ENCODE measurements around the gene DDC.

DNA sequence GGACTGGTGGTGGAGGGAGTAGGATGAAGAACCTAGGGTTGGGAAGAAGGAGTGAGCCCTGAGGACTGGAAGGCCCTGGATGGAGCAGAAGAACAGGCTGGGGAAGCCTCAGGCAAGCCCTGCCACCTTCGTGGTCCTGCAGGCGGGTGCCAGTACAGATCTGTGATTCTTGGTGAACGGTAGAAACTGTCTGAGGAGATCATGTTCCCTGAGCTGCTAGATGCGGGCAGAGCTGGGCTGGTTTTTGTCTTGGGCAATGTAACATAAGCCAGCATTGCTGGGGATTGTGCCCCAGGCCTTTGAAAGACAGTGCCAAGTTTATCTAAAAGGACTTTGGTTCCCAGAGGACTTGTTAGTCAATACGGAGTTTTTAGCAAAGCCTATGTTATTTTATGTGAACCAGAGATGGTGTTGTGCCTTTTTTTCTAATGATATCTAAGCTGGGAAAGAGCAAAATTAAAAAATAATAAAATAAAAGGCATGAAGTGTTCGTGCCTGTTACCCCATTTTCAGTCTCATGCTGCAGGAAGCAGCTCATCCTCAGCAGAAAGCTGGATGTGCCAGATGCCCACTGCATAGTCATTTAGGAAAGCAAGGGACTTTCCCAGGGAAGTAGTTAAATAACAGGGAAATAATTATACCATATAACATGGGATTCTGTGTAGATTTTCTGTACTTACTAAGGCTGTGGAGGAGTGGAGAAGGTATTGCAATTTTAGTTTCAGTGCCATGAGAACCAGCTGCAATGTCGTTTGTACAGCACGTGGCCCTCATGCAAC is 90.6 kb downstream of the DDC start:
- TF ChIP-seq, protein P1, sequence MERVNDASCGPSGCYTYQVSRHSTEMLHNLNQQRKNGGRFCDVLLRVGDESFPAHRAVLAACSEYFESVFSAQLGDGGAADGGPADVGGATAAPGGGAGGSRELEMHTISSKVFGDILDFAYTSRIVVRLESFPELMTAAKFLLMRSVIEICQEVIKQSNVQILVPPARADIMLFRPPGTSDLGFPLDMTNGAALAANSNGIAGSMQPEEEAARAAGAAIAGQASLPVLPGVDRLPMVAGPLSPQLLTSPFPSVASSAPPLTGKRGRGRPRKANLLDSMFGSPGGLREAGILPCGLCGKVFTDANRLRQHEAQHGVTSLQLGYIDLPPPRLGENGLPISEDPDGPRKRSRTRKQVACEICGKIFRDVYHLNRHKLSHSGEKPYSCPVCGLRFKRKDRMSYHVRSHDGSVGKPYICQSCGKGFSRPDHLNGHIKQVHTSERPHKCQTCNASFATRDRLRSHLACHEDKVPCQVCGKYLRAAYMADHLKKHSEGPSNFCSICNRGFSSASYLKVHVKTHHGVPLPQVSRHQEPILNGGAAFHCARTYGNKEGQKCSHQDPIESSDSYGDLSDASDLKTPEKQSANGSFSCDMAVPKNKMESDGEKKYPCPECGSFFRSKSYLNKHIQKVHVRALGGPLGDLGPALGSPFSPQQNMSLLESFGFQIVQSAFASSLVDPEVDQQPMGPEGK (CRISPR knock-in tag; IDR thresholded peaks at IDR 0.05; ENCODE audit: borderline replicate concordance): no peak
- TF ChIP-seq RARB (CRISPR knock-in tag; IDR thresholded peaks at IDR 0.05): no peak
- no peak for TF ChIP-seq ZNF565 (CRISPR knock-in tag; conservative IDR thresholded peaks at IDR 0.05; ENCODE audit: low read depth)
- no peak for TF ChIP-seq BACH2 (CRISPR knock-in tag; IDR thresholded peaks at IDR 0.05; ENCODE audit: borderline replicate concordance)
- no peak for TF ChIP-seq OSR1 (CRISPR knock-in tag; IDR thresholded peaks at IDR 0.05)
- TF ChIP-seq, protein P2, sequence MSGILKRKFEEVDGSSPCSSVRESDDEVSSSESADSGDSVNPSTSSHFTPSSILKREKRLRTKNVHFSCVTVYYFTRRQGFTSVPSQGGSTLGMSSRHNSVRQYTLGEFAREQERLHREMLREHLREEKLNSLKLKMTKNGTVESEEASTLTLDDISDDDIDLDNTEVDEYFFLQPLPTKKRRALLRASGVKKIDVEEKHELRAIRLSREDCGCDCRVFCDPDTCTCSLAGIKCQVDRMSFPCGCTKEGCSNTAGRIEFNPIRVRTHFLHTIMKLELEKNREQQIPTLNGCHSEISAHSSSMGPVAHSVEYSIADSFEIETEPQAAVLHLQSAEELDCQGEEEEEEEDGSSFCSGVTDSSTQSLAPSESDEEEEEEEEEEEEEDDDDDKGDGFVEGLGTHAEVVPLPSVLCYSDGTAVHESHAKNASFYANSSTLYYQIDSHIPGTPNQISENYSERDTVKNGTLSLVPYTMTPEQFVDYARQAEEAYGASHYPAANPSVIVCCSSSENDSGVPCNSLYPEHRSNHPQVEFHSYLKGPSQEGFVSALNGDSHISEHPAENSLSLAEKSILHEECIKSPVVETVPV (CRISPR knock-in tag; IDR thresholded peaks at IDR 0.05): no peak
- TF ChIP-seq, protein P3, sequence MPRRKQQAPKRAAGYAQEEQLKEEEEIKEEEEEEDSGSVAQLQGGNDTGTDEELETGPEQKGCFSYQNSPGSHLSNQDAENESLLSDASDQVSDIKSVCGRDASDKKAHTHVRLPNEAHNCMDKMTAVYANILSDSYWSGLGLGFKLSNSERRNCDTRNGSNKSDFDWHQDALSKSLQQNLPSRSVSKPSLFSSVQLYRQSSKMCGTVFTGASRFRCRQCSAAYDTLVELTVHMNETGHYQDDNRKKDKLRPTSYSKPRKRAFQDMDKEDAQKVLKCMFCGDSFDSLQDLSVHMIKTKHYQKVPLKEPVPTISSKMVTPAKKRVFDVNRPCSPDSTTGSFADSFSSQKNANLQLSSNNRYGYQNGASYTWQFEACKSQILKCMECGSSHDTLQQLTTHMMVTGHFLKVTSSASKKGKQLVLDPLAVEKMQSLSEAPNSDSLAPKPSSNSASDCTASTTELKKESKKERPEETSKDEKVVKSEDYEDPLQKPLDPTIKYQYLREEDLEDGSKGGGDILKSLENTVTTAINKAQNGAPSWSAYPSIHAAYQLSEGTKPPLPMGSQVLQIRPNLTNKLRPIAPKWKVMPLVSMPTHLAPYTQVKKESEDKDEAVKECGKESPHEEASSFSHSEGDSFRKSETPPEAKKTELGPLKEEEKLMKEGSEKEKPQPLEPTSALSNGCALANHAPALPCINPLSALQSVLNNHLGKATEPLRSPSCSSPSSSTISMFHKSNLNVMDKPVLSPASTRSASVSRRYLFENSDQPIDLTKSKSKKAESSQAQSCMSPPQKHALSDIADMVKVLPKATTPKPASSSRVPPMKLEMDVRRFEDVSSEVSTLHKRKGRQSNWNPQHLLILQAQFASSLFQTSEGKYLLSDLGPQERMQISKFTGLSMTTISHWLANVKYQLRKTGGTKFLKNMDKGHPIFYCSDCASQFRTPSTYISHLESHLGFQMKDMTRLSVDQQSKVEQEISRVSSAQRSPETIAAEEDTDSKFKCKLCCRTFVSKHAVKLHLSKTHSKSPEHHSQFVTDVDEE (CRISPR knock-in tag; IDR thresholded peaks at IDR 0.05): no peak
- TF ChIP-seq, protein P4, sequence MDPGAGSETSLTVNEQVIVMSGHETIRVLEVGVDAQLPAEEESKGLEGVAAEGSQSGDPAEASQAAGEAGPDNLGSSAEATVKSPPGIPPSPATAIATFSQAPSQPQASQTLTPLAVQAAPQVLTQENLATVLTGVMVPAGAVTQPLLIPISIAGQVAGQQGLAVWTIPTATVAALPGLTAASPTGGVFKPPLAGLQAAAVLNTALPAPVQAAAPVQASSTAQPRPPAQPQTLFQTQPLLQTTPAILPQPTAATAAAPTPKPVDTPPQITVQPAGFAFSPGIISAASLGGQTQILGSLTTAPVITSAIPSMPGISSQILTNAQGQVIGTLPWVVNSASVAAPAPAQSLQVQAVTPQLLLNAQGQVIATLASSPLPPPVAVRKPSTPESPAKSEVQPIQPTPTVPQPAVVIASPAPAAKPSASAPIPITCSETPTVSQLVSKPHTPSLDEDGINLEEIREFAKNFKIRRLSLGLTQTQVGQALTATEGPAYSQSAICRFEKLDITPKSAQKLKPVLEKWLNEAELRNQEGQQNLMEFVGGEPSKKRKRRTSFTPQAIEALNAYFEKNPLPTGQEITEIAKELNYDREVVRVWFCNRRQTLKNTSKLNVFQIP (CRISPR knock-in tag; IDR thresholded peaks at IDR 0.05; ENCODE audit: borderline replicate concordance, low read depth): no peak
- TF ChIP-seq SNAI2 (CRISPR knock-in tag; IDR thresholded peaks at IDR 0.05): no peak
- no peak for TF ChIP-seq ZFP3 (CRISPR knock-in tag; IDR thresholded peaks at IDR 0.05)
